ENCODE results near the gene CTNNBL1. TPM values are rescaled to one million over a fixed set of nuclear protein-coding genes. Genes with fewer than 3 reads are reported as not detected.

Gene CTNNBL1
- total and polyA plus RNA-seq, 2 of the 4 experiments (the other 2 are of a cell fraction) = 29.9 to 34.1 TPM

DNA sequence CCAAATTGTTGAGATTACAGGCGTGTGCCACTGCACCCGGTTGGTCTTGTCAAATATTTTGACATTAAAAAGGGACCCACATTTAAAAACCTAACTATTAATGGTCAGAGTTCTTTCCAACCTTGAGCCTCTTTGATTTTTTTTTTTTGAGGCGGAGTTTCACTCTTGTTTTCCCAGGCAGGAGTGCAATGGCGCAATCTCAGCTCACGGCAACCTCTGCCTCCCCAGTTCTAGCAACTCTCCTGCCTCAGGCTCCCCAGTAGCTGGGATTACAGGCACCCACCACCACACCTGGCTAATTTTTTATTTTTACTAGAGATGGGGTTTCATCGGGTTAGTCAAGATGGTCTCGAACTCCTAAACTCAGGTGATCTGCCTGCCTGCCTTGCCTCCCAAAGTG is 31.3 kb downstream of the CTNNBL1 start:
- DNase-seq = no peak
- dilution Hi-C loops (cut with HindIII; ENCODE audit: low sequenced_read_pairs, unreplicated experiment) (no loop called here), in situ Hi-C loops (cut with MboI; ENCODE audit: low sequenced_read_pairs) (no loop called here), intact Hi-C loops (cut with micrococcal nuclease) (no loop called here)
- no peak for ATAC-seq (ENCODE audit: low read depth)
- TF ChIP-seq BHLHE40 (IDR thresholded peaks at IDR 0.05; ENCODE audit: low read depth, low read length) (no peak), SMC3 (IDR thresholded peaks at IDR 0.05; ENCODE audit: low read depth, low read length) (no peak), MAZ (IDR thresholded peaks at IDR 0.05; ENCODE audit: borderline replicate concordance, low read depth, low read length) (no peak), CHD1 (IDR thresholded peaks at IDR 0.05; ENCODE audit: low read depth, low read length) (no peak), CEBPB (IDR thresholded peaks at IDR 0.05; ENCODE audit: low read depth, low read length) (no peak)
- POLR2A ChIA-PET (ENCODE audit: unreplicated experiment) = no interaction called here
- H3K4me2 ChIP-seq (ENCODE audit: low read depth, low read length) = no peak overlapping the region
- no TSS peak for BruUV-seq (replicated peaks)
- no peak overlapping the region for H3K4me3 ChIP-seq (ENCODE audit: insufficient read depth, low read depth, low read length)
- no peaks in the 10 kb centered on the region; the same call in 1 of the 2 replicates for H3K9me1 ChIP-seq (ENCODE audit: insufficient read depth, low read length)
- H2BK5ac ChIP-seq (ENCODE audit: low read depth, low read length, poor library complexity, severe bottlenecking) = no peak overlapping the region
- H4K5ac ChIP-seq (ENCODE audit: low read depth, low read length) = no peak overlapping the region
- H4K91ac ChIP-seq (ENCODE audit: insufficient read depth, low read depth, low read length) = no peak overlapping the region
- no peak overlapping the region for H3K56ac ChIP-seq (ENCODE audit: extremely low read depth, insufficient read depth, low read length)
- peaks cover 12 to 41% of the 10 kb centered on the region in 2 experiments; a peak in 3 of 4 replicates for H3K79me1 ChIP-seq (ENCODE audit: low read depth in 1 of 2, low read length in 2 of 2)
- no peak overlapping the region for H3K4ac ChIP-seq (ENCODE audit: low read depth, low read length)
- H2AFZ ChIP-seq (replicated peaks; ENCODE audit: low read length, poor library complexity) = no peak overlapping the region
- H4K20me1 ChIP-seq (ENCODE audit: insufficient read depth, low read length) = peaks cover 17% of the 10 kb centered on the region; the same call in 1 of the 2 replicates
- no peak overlapping the region for H2BK120ac ChIP-seq (ENCODE audit: low read depth, low read length)
- no peak overlapping the region for H3K9ac ChIP-seq (ENCODE audit: low read depth, low read length)
- H3K14ac ChIP-seq (replicated peaks; ENCODE audit: low read depth, low read length) = no peak overlapping the region
- H2BK15ac ChIP-seq (ENCODE audit: low read depth, low read length) = no peak overlapping the region
- no peak overlapping the region for H3K18ac ChIP-seq (ENCODE audit: low read depth, low read length)
- no peak overlapping the region for H3K27ac ChIP-seq (ENCODE audit: insufficient read depth, low read length)
- H3K9me3 ChIP-seq (ENCODE audit: control insufficient read depth, insufficient read depth, low read length) = no peaks in the 10 kb centered on the region
- no peak overlapping the region for H3K23ac ChIP-seq (ENCODE audit: low read depth, low read length)
- H2BK20ac ChIP-seq (ENCODE audit: low read depth, low read length) = no peak overlapping the region
- H3K36me3 ChIP-seq (ENCODE audit: control insufficient read depth, insufficient read depth, low read length) = no peaks in the 10 kb centered on the region
- CTCF ChIA-PET = no interaction called here
- no CpG with 5 or more reads among the region's 7 CpGs for WGBS, 2 experiments (ENCODE audit: extremely low coverage in 2 of 2, insufficient read length in 1 of 2)
- H2AK5ac ChIP-seq (ENCODE audit: low read depth, low read length) = no peak overlapping the region
- no peak overlapping the region for H4K8ac ChIP-seq (ENCODE audit: low read depth in 2 of 2, low read length in 2 of 2)
- H3K27me3 ChIP-seq (ENCODE audit: control insufficient read depth, insufficient read depth, low read length) = no peaks in the 10 kb centered on the region
- H3K4me1 ChIP-seq (ENCODE audit: control insufficient read depth, insufficient read depth, low read length) = peaks cover 3% of the 10 kb centered on the region; the same call in 1 of the 2 replicates
- H2AK9ac ChIP-seq (replicated peaks; ENCODE audit: low read depth, low read length, poor library complexity) = no peak overlapping the region
